GM23338 (cell line): ENCODE data around the gene S1PR1. TPM values are rescaled to one million over a fixed set of nuclear protein-coding genes. Genes with fewer than 3 reads are reported as not detected.

Experiments
- ATAC-seq: fragments of 200-7000 bp; cut with Tn5 transposase; 3 replicates; pipeline ENCODE4 v1.9.1; 2020
- DNase-seq: peaks from one replicate; pipeline ENCODE4 v3.0.0-alpha.2; 2015; ENCODE audit warnings: low spot score
- H2AFZ ChIP-seq: fragments of 200-600 bp; sonication (generic); 2 replicates; pipeline ENCODE4 v1.8.0; 2016; ENCODE audit warnings: antibody characterized with exemption, mild to moderate bottlenecking, moderate library complexity
- H3F3A ChIP-seq: fragments of 200-600 bp; sonication (generic); replicated peaks from 2 replicates; pipeline ENCODE4 v1.8.0; 2017; ENCODE audit warnings: antibody characterized with exemption, mixed run types, low read depth
- H3K27ac ChIP-seq: fragments of 200-600 bp; sonication (generic); 2 replicates; pipeline ENCODE4 v1.6.1; 2016; ENCODE audit warnings: low read depth
- H3K27me3 ChIP-seq: fragments of 200-600 bp; sonication (generic); 2 replicates; pipeline ENCODE4 v1.8.0; 2016; ENCODE audit warnings: mild to moderate bottlenecking, mixed run types, moderate library complexity; ENCODE audit not compliant: insufficient read depth
- H3K36me3 ChIP-seq: fragments of 200-600 bp; sonication (generic); 2 replicates; pipeline ENCODE4 v1.8.0; 2016; ENCODE audit warnings: mild to moderate bottlenecking; ENCODE audit not compliant: insufficient read depth
- H3K4me1 ChIP-seq: fragments of 200-600 bp; sonication (generic); 2 replicates; pipeline ENCODE4 v1.8.0; 2016; ENCODE audit warnings: mild to moderate bottlenecking, moderate library complexity; ENCODE audit not compliant: insufficient read depth
- H3K4me2 ChIP-seq: fragments of 200-600 bp; sonication (generic); 2 replicates; pipeline ENCODE4 v1.7.1; 2017; ENCODE audit warnings: mixed run types
- H3K4me3 ChIP-seq: fragments of 200-600 bp; sonication (generic); 2 replicates; pipeline ENCODE4 v1.6.1; 2016; ENCODE audit warnings: mixed run types
- H3K79me2 ChIP-seq: fragments of 200-600 bp; sonication (generic); replicated peaks from 2 replicates; pipeline ENCODE4 v1.8.0; 2017; ENCODE audit warnings: mild to moderate bottlenecking; ENCODE audit not compliant: insufficient read depth
- H3K9me2 ChIP-seq: fragments of 200-600 bp; sonication (generic); 2 replicates; pipeline ENCODE4 v1.8.0; 2017; ENCODE audit not compliant: insufficient read depth
- H4K20me1 ChIP-seq: fragments of 200-600 bp; sonication (generic); replicated peaks from 2 replicates; pipeline ENCODE4 v1.8.0; 2017; ENCODE audit warnings: mild to moderate bottlenecking; ENCODE audit not compliant: insufficient read depth
- H3K27ac Mint-ChIP-seq: 2 replicates; pipeline ENCODE4 v1.8.0; 2020; ENCODE audit warnings: inconsistent platforms, mild to moderate bottlenecking, moderate library complexity, mixed read lengths
- H3K27me3 Mint-ChIP-seq: 3 replicates; pipeline ENCODE4 v1.8.0; 2022; ENCODE audit warnings: low read depth, mild to moderate bottlenecking, moderate library complexity, mixed read lengths, inconsistent platforms; ENCODE audit not compliant: insufficient read depth, poor library complexity
- H3K36me3 Mint-ChIP-seq: 3 replicates; pipeline ENCODE4 v1.8.0; 2021; ENCODE audit warnings: low read depth, mild to moderate bottlenecking, inconsistent platforms, moderate library complexity, mixed read lengths
- H3K4me1 Mint-ChIP-seq: 3 replicates; pipeline ENCODE4 v1.8.0; 2020; ENCODE audit warnings: mild to moderate bottlenecking, inconsistent platforms, mixed read lengths
- H3K4me3 Mint-ChIP-seq: 3 replicates; pipeline ENCODE4 v1.8.0; 2021; ENCODE audit warnings: moderate library complexity, mild to moderate bottlenecking, inconsistent platforms, mixed read lengths
- H3K9me3 Mint-ChIP-seq: 3 replicates; pipeline ENCODE4 v1.8.0; 2020; ENCODE audit warnings: moderate library complexity, mild to moderate bottlenecking, inconsistent platforms, mixed read lengths
- EZH2phosphoT487 ChIP-seq: fragments of 200-600 bp; sonication (generic); IDR thresholded peaks from one replicate; pipeline ENCODE4 v1.8.1; 2018; ENCODE audit warnings: antibody characterized with exemption; ENCODE audit not compliant: unreplicated experiment
- JUNB ChIP-seq: IDR thresholded peaks from one replicate; pipeline ENCODE4 v1.6.1; 2016; ENCODE audit warnings: antibody characterized with exemption; ENCODE audit not compliant: unreplicated experiment
- NANOG ChIP-seq: IDR thresholded peaks from 2 replicates; pipeline ENCODE4 v1.6.1; 2016; ENCODE audit warnings: antibody characterized with exemption, borderline replicate concordance
- POLR2AphosphoS5 ChIP-seq: IDR thresholded peaks from 2 replicates; pipeline ENCODE4 v1.6.1; 2016; ENCODE audit warnings: antibody characterized with exemption, low read depth
- STAT1 ChIP-seq: IDR thresholded peaks from one replicate; pipeline ENCODE4 v1.6.1; 2016; ENCODE audit warnings: antibody characterized with exemption; ENCODE audit not compliant: unreplicated experiment
- ZNF331 ChIP-seq: fragments of 250-450 bp; sonication (Bioruptor Pico); IDR thresholded peaks from 2 replicates; pipeline ENCODE4 v1.5.0; 2020; ENCODE audit warnings: low read depth, mild to moderate bottlenecking, moderate library complexity
- polyA plus RNA-seq: library from polyadenylated mRNA; unstranded; fragments of >200 nt; fragmentation: Nextera tagmentation; extraction: Ambion mirVana; gene quantifications from 2 replicates; pipeline ENCODE4 v1.2.1, GENCODE V29; 2016
- total RNA-seq: library from RNA; depleted of rRNA; stranded (reverse); fragments of >200 nt; shearing (Covaris generic); gene quantifications from 2 replicates; pipeline ENCODE4 v1.2.3, GENCODE V29; 2014
- TF ChIP-seq, protein P1 (sequence below): IDR thresholded peaks from one replicate; pipeline ENCODE4 v1.6.1; 2018; ENCODE audit warnings: antibody characterized with exemption; ENCODE audit not compliant: unreplicated experiment
- TF ChIP-seq, protein P2 (sequence below): IDR thresholded peaks from 2 replicates; pipeline ENCODE4 v1.6.1; 2016; ENCODE audit warnings: antibody characterized with exemption

S1PR1 gene
- total and polyA plus RNA-seq, 2 experiments from 2014 or later, result 2.6 to 4.1 TPM

DNA sequence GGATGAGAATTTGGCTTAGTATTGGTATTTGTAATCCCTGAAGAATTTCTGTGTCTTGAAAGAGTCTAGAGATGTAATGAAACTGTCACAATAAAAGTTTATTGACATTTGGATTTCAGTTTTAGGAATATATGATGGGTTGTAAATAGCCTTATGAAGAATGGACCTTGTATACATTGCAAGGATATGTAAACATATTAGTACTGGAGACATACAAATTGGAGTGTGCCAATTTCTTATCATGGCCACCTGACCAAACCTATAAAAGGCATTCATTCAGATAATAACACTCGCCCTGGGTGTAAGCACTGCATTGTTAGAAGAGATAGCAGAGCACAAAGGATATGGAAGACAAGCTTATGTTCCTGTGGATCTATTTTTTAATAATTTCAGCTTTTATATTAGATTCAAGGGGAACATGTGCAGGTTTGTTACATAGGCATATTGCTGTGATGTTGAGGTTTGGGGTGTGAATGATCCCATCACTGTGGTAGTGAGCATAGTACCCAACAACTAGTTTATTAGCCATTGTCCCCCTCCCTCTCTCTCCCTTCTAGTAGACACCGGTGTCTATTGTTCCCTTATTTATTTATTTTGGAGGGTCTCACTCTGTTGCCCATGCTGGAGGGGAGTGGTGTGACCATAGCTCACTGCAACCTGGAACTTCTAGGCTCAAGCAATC is 8.6 kb downstream of the S1PR1 start (continued):
- TF ChIP-seq, protein P1, sequence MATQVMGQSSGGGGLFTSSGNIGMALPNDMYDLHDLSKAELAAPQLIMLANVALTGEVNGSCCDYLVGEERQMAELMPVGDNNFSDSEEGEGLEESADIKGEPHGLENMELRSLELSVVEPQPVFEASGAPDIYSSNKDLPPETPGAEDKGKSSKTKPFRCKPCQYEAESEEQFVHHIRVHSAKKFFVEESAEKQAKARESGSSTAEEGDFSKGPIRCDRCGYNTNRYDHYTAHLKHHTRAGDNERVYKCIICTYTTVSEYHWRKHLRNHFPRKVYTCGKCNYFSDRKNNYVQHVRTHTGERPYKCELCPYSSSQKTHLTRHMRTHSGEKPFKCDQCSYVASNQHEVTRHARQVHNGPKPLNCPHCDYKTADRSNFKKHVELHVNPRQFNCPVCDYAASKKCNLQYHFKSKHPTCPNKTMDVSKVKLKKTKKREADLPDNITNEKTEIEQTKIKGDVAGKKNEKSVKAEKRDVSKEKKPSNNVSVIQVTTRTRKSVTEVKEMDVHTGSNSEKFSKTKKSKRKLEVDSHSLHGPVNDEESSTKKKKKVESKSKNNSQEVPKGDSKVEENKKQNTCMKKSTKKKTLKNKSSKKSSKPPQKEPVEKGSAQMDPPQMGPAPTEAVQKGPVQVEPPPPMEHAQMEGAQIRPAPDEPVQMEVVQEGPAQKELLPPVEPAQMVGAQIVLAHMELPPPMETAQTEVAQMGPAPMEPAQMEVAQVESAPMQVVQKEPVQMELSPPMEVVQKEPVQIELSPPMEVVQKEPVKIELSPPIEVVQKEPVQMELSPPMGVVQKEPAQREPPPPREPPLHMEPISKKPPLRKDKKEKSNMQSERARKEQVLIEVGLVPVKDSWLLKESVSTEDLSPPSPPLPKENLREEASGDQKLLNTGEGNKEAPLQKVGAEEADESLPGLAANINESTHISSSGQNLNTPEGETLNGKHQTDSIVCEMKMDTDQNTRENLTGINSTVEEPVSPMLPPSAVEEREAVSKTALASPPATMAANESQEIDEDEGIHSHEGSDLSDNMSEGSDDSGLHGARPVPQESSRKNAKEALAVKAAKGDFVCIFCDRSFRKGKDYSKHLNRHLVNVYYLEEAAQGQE, result no peak
- TF ChIP-seq STAT1, result no peak
- TF ChIP-seq, protein P2, sequence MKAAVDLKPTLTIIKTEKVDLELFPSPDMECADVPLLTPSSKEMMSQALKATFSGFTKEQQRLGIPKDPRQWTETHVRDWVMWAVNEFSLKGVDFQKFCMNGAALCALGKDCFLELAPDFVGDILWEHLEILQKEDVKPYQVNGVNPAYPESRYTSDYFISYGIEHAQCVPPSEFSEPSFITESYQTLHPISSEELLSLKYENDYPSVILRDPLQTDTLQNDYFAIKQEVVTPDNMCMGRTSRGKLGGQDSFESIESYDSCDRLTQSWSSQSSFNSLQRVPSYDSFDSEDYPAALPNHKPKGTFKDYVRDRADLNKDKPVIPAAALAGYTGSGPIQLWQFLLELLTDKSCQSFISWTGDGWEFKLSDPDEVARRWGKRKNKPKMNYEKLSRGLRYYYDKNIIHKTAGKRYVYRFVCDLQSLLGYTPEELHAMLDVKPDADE, result no peak
- TF ChIP-seq EZH2phosphoT487, result no peak
- TF ChIP-seq POLR2AphosphoS5, result no peak
- no peak for TF ChIP-seq ZNF331 (CRISPR knock-in tag)
- no peak for TF ChIP-seq JUNB

DNA sequence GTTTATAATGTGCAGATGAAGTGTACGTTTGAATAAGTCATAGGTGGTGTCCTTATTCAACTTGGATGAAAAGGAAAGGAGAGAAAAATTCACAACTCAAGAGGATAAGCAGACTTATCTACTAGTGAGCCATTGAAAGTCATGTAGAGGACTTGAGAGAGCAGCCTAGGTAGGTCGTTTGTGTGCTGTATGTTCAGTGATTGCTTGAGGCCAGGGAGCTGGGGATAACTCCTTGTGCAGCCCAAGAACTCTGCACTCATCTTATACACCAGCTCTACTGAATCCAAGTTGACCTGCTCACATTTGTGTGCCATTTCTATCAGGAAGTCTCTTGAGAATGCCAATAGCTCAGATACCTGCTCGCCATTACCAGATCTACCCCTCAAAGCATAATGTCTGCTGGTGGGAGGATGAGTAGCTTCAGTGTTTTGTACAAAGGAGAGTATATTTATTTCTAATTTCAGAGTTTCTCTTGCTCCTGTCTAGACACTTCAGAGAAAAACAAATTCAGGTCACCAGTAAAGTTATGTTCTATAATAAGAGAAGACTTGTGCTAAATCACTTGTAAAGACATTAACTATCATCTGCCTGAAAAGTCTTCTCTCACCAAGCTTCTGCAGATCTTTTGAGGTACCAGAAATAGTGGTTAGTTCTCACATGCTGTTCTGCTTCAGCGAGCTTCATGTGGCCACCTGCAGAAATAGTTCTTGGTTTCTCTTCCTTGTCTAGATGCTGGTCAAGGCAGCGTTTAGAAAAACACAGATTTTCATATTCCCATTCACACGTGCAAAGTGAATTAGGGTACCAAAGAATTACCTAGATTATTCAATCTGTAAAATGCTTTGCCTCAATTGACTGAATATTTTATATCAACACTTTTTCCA is 10.8 kb downstream of the S1PR1 start:
- Histone ChIP-seq H3F3A (no peaks in the 10 kb centered on the region), H3K36me3 (no peaks in the 10 kb centered on the region), H3K27me3 (no peaks in the 10 kb centered on the region), H3K27ac (no peak overlapping the region), H3K4me1 (no peaks in the 10 kb centered on the region), H2AFZ (no peak overlapping the region), H4K20me1 (no peaks in the 10 kb centered on the region), H3K4me3 (no peak overlapping the region), H3K4me2 (no peak overlapping the region), H3K9me2 (no peaks in the 10 kb centered on the region), H3K79me2 (no peaks in the 10 kb centered on the region)
- DNase-seq (no peak), ATAC-seq (no peak)
- Mint-ChIP-seq H3K36me3 (no peaks in the 10 kb centered on the region), H3K4me3 (no peak overlapping the region), H3K4me1 (peaks cover 2% of the 10 kb centered on the region; the same call in 1 of the 3 replicates), H3K27me3 (peaks cover 3% of the 10 kb centered on the region), H3K9me3 (no peaks in the 10 kb centered on the region), H3K27ac (no peak overlapping the region)
- TF ChIP-seq, protein P1, result no peak
- TF ChIP-seq POLR2AphosphoS5 (no peak), NANOG (no peak)
